Fibroblast of lung (primary cell): ENCODE data around the gene DNM3.

Experiments used
- CTCF ChIP-seq, 2 donors: IDR thresholded peaks in 1 of 2; conservative IDR thresholded peaks in 1 of 2; 1 replicate in 1 of 2; 2 replicates in 1 of 2; pipeline ENCODE4 v1.5.1; 2011 to 2012; ENCODE audit warnings: low read length in 2 of 2, control low read depth in 1 of 2, inconsistent platforms in 1 of 2, low read depth in 1 of 2, mild to moderate bottlenecking in 1 of 2
- EZH2 ChIP-seq: IDR thresholded peaks from 2 replicates; pipeline ENCODE4 v1.5.1; 2012; ENCODE audit warnings: low read length, control low read depth, mild to moderate bottlenecking; ENCODE audit errors: missing control alignments

GRCh38 chr1:172165403-172165802 is 324.1 kb downstream of the DNM3 start:
- TF ChIP-seq CTCF (conservative IDR thresholded peaks at IDR 0.05 in 1 of 2, IDR thresholded peaks at IDR 0.05 in 1 of 2; ENCODE audit: low read depth in 1 of 2, low read length in 2 of 2) (no peak), EZH2 (no peak)
